GM12892 (cell line): ENCODE measurements around the gene SORCS2.

ENCODE experiments used
- POLR2A ChIP-seq: IDR thresholded peaks from 2 replicates; pipeline ENCODE4 v1.6.1; 2011; ENCODE audit warnings: low read depth, low read length, control low read depth
- POLR2AphosphoS5 ChIP-seq: IDR thresholded peaks from 2 replicates; pipeline ENCODE4 v1.6.1; 2011; ENCODE audit warnings: low read depth, low read length, control low read depth
- TAF1 ChIP-seq: IDR thresholded peaks from 2 replicates; pipeline ENCODE4 v1.6.1; 2011; ENCODE audit warnings: low read depth, mild to moderate bottlenecking, control low read depth, low read length, borderline replicate concordance

DNA sequence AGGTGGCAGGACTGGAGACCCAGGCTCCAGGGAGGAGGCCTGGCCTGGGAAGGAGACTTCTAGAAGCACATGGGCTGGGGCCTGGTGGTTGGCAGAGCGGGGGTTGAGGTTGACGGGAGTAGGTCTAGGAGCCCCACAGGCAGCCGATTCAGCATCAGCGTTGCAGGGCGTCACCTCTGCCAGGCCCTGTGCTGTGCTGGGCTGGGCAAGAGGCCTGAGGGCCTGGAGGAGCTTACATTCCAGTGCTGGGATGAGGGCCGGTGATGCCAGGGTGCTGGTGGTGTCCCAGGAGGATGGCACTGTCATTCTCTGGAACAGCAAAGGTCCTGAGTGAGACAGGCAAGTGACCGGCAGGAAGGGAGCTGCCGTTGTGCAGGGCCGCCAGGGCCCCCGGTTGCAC lies 76.6 kb downstream of the SORCS2 start:
- TF ChIP-seq POLR2AphosphoS5 (no peak), POLR2A (no peak), TAF1 (no peak)
